ENCODE data around the gene UNC119. TPM values are rescaled to one million over a fixed set of nuclear protein-coding genes. Genes with fewer than 3 reads are reported as not detected.
"Not testable (repeated sequence)": the region's sequence is repeated elsewhere in the genome, so short reads cannot be mapped to it uniquely, and the experiment has no call there.

UNC119 gene
- total and polyA plus RNA-seq, 4 donors = 33.1 to 85.8 (median 68.9) TPM

GRCh38 chr17:28526381-28526780 lies 26.0 kb downstream of the UNC119 start:
- Histone ChIP-seq H3K4me3 (ENCODE audit: low read depth, low read length) (no peak overlapping the region), H3K4me1 (ENCODE audit: control insufficient read depth, insufficient read depth, low read length) (peaks cover 11% of the 10 kb centered on the region), H3K9me3 (ENCODE audit: control insufficient read depth, insufficient read depth, low read length) (no peaks in the 10 kb centered on the region), H3K27ac (ENCODE audit: low read depth, low read length) (no peak overlapping the region), H3K27me3 (ENCODE audit: control insufficient read depth, insufficient read depth, low read length) (no peaks in the 10 kb centered on the region), H3K36me3 (ENCODE audit: control insufficient read depth, insufficient read depth, low read length) (peaks cover 3% of the 10 kb centered on the region)
- no peak for DNase-seq (ENCODE audit: low read depth in 4 of 6, low spot score in 6 of 6)
- WGBS (ENCODE audit: insufficient coverage) = 61% methylated on average over 8 of the region's 8 CpGs

GRCh38 chr17:28524476-28525424 lies 27.7 kb downstream of the UNC119 start:
- Histone ChIP-seq H3K4me3 (ENCODE audit: low read depth, low read length) (no peak overlapping the region), H3K36me3 (ENCODE audit: control insufficient read depth, insufficient read depth, low read length) (peaks cover 3% of the 10 kb centered on the region), H3K9me3 (ENCODE audit: control insufficient read depth, insufficient read depth, low read length) (no peaks in the 10 kb centered on the region), H3K4me1 (ENCODE audit: control insufficient read depth, insufficient read depth, low read length) (peaks cover 11% of the 10 kb centered on the region), H3K27ac (ENCODE audit: low read depth, low read length) (no peak overlapping the region), H3K27me3 (ENCODE audit: control insufficient read depth, insufficient read depth, low read length) (no peaks in the 10 kb centered on the region)
- WGBS (ENCODE audit: insufficient coverage) = 87% methylated on average over 25 of the region's 25 CpGs
- peak in 1 of 6 donors; percentile 24 for DNase-seq (ENCODE audit: low read depth in 4 of 6, low spot score in 6 of 6)

- Histone ChIP-seq H3K36me3 (ENCODE audit: control insufficient read depth, insufficient read depth, low read length) (peaks cover 3% of the 10 kb centered on the region), H3K4me1 (ENCODE audit: control insufficient read depth, insufficient read depth, low read length) (peaks cover 6% of the 10 kb centered on the region), H3K9me3 (ENCODE audit: control insufficient read depth, insufficient read depth, low read length) (no peaks in the 10 kb centered on the region), H3K4me3 (ENCODE audit: low read depth, low read length) (no peak overlapping the region), H3K27me3 (ENCODE audit: control insufficient read depth, insufficient read depth, low read length) (no peaks in the 10 kb centered on the region), H3K27ac (ENCODE audit: low read depth, low read length) (no peak overlapping the region)
- 78% methylated on average over 14 of the region's 15 CpGs for WGBS (ENCODE audit: insufficient coverage)
- DNase-seq (ENCODE audit: low read depth in 4 of 6, low spot score in 6 of 6) = no peak
Measured at GRCh38 chr17:28523876-28524275, 28.5 kb downstream of the UNC119 start.

GRCh38 chr17:28523186-28523585 lies 29.2 kb downstream of the UNC119 start:
- no peak overlapping the region for H3K4me3 ChIP-seq (ENCODE audit: low read depth, low read length)
- no peaks in the 10 kb centered on the region for H3K27me3 ChIP-seq (ENCODE audit: control insufficient read depth, insufficient read depth, low read length)
- 83% methylated on average over 6 of the region's 6 CpGs for WGBS (ENCODE audit: insufficient coverage)
- no peak for DNase-seq (ENCODE audit: low read depth in 4 of 6, low spot score in 6 of 6)
- no peaks in the 10 kb centered on the region for H3K9me3 ChIP-seq (ENCODE audit: control insufficient read depth, insufficient read depth, low read length)
- H3K27ac ChIP-seq (ENCODE audit: low read depth, low read length) = no peak overlapping the region
- H3K4me1 ChIP-seq (ENCODE audit: control insufficient read depth, insufficient read depth, low read length) = no peaks in the 10 kb centered on the region
- H3K36me3 ChIP-seq (ENCODE audit: control insufficient read depth, insufficient read depth, low read length) = peaks cover 3% of the 10 kb centered on the region

GRCh38 chr17:28522281-28522680 lies 30.1 kb downstream of the UNC119 start:
- H3K4me3 ChIP-seq (ENCODE audit: low read depth, low read length); DNase-seq (ENCODE audit: low read depth in 4 of 6, low spot score in 6 of 6); H3K27ac ChIP-seq (ENCODE audit: low read depth, low read length); H3K9me3 ChIP-seq (ENCODE audit: control insufficient read depth, insufficient read depth, low read length); H3K4me1 ChIP-seq (ENCODE audit: control insufficient read depth, insufficient read depth, low read length); H3K27me3 ChIP-seq (ENCODE audit: control insufficient read depth, insufficient read depth, low read length); H3K36me3 ChIP-seq (ENCODE audit: control insufficient read depth, insufficient read depth, low read length): not testable (repeated sequence)
- 78% methylated on average over 1 of the region's 4 CpGs for WGBS (ENCODE audit: insufficient coverage)

GRCh38 chr17:28521311-28522085 lies 30.9 kb downstream of the UNC119 start:
- no peaks in the 10 kb centered on the region for H3K9me3 ChIP-seq (ENCODE audit: control insufficient read depth, insufficient read depth, low read length)
- H3K4me3 ChIP-seq (ENCODE audit: low read depth, low read length) = no peak overlapping the region
- no peaks in the 10 kb centered on the region for H3K4me1 ChIP-seq (ENCODE audit: control insufficient read depth, insufficient read depth, low read length)
- peaks cover 3% of the 10 kb centered on the region for H3K36me3 ChIP-seq (ENCODE audit: control insufficient read depth, insufficient read depth, low read length)
- H3K27me3 ChIP-seq (ENCODE audit: control insufficient read depth, insufficient read depth, low read length) = no peaks in the 10 kb centered on the region
- no peak for DNase-seq (ENCODE audit: low read depth in 4 of 6, low spot score in 6 of 6)
- no peak overlapping the region for H3K27ac ChIP-seq (ENCODE audit: low read depth, low read length)
- 19% methylated on average over 15 of the region's 21 CpGs for WGBS (ENCODE audit: insufficient coverage)

GRCh38 chr17:28520687-28521086 lies 31.7 kb downstream of the UNC119 start:
- H3K9me3 ChIP-seq (ENCODE audit: control insufficient read depth, insufficient read depth, low read length) = no peaks in the 10 kb centered on the region
- no peaks in the 10 kb centered on the region for H3K4me1 ChIP-seq (ENCODE audit: control insufficient read depth, insufficient read depth, low read length)
- no peak overlapping the region for H3K4me3 ChIP-seq (ENCODE audit: low read depth, low read length)
- no peak overlapping the region for H3K27ac ChIP-seq (ENCODE audit: low read depth, low read length)
- no peak for DNase-seq (ENCODE audit: low read depth in 4 of 6, low spot score in 6 of 6)
- peaks cover 3% of the 10 kb centered on the region for H3K36me3 ChIP-seq (ENCODE audit: control insufficient read depth, insufficient read depth, low read length)
- 78% methylated on average over 6 of the region's 6 CpGs for WGBS (ENCODE audit: insufficient coverage)
- no peaks in the 10 kb centered on the region for H3K27me3 ChIP-seq (ENCODE audit: control insufficient read depth, insufficient read depth, low read length)

- no peaks in the 10 kb centered on the region for H3K9me3 ChIP-seq (ENCODE audit: control insufficient read depth, insufficient read depth, low read length)
- H3K27me3 ChIP-seq (ENCODE audit: control insufficient read depth, insufficient read depth, low read length) = peaks cover 5% of the 10 kb centered on the region
- no peak overlapping the region for H3K27ac ChIP-seq (ENCODE audit: low read depth, low read length)
- H3K4me1 ChIP-seq (ENCODE audit: control insufficient read depth, insufficient read depth, low read length) = no peaks in the 10 kb centered on the region
- H3K36me3 ChIP-seq (ENCODE audit: control insufficient read depth, insufficient read depth, low read length) = no peaks in the 10 kb centered on the region
- H3K4me3 ChIP-seq (ENCODE audit: low read depth, low read length) = no peak overlapping the region
- no peak for DNase-seq (ENCODE audit: low read depth in 4 of 6, low spot score in 6 of 6)
- 80% methylated on average over 4 of the region's 5 CpGs for WGBS (ENCODE audit: insufficient coverage)
Measured at GRCh38 chr17:28519236-28519635, 33.2 kb downstream of the UNC119 start.

- no peaks in the 10 kb centered on the region for H3K9me3 ChIP-seq (ENCODE audit: control insufficient read depth, insufficient read depth, low read length)
- no peak overlapping the region for H3K4me3 ChIP-seq (ENCODE audit: low read depth, low read length)
- H3K36me3 ChIP-seq (ENCODE audit: control insufficient read depth, insufficient read depth, low read length) = no peaks in the 10 kb centered on the region
- H3K27ac ChIP-seq (ENCODE audit: low read depth, low read length) = no peak overlapping the region
- H3K4me1 ChIP-seq (ENCODE audit: control insufficient read depth, insufficient read depth, low read length) = no peaks in the 10 kb centered on the region
- no peak for DNase-seq (ENCODE audit: low read depth in 4 of 6, low spot score in 6 of 6)
- WGBS (ENCODE audit: insufficient coverage) = 75% methylated on average over 4 of the region's 7 CpGs
- peaks cover 6% of the 10 kb centered on the region for H3K27me3 ChIP-seq (ENCODE audit: control insufficient read depth, insufficient read depth, low read length)
Measured at GRCh38 chr17:28518578-28518977, 33.8 kb downstream of the UNC119 start.
